BLaER1 (cell line): ENCODE measurements around the gene INSL3.

Experiments used
- H3K27ac ChIP-seq: shearing (Covaris generic); formaldehyde crosslinking; 2 replicates; pipeline ENCODE4 v1.8.1; 2022
- H3K27me3 ChIP-seq: shearing (Covaris generic); formaldehyde crosslinking; 2 replicates; pipeline ENCODE4 v1.8.1; 2022
- H3K36me3 ChIP-seq: shearing (Covaris generic); formaldehyde crosslinking; 2 replicates; pipeline ENCODE4 v1.8.1; 2022
- H3K4me1 ChIP-seq: shearing (Covaris generic); formaldehyde crosslinking; 2 replicates; pipeline ENCODE4 v1.8.1; 2022
- H3K4me2 ChIP-seq: shearing (Covaris generic); formaldehyde crosslinking; 2 replicates; pipeline ENCODE4 v1.8.1; 2022
- H3K4me3 ChIP-seq: shearing (Covaris generic); formaldehyde crosslinking; 2 replicates; pipeline ENCODE4 v1.8.1; 2022
- H3K9ac ChIP-seq: shearing (Covaris generic); formaldehyde crosslinking; 2 replicates; pipeline ENCODE4 v1.8.1; 2022
- H3K9me3 ChIP-seq: shearing (Covaris generic); formaldehyde crosslinking; 2 replicates; pipeline ENCODE4 v1.8.1; 2022
- H4K20me1 ChIP-seq: shearing (Covaris generic); formaldehyde crosslinking; 2 replicates; pipeline ENCODE4 v1.8.1; 2022
- Cebpa-rat ChIP-seq: shearing (Covaris generic); IDR thresholded peaks from 2 replicates; pipeline ENCODE4 v1.8.1; 2022

The INSL3 gene

GRCh38 chr19:17835182-17836006 is 14.1 kb upstream of the INSL3 start:
- Histone ChIP-seq H4K20me1 (no peaks in the 10 kb centered on the region), H3K4me1 (no peaks in the 10 kb centered on the region; the same call in 1 of the 2 replicates), H3K4me2 (no peak overlapping the region), H3K9ac (no peak overlapping the region), H3K4me3 (no peak overlapping the region), H3K27ac (no peak overlapping the region), H3K9me3 (peaks cover 6% of the 10 kb centered on the region; the same call in 1 of the 2 replicates), H3K36me3 (peaks cover 93% of the 10 kb centered on the region), H3K27me3 (no peaks in the 10 kb centered on the region)
- no peak for TF ChIP-seq Cebpa-rat

DNA sequence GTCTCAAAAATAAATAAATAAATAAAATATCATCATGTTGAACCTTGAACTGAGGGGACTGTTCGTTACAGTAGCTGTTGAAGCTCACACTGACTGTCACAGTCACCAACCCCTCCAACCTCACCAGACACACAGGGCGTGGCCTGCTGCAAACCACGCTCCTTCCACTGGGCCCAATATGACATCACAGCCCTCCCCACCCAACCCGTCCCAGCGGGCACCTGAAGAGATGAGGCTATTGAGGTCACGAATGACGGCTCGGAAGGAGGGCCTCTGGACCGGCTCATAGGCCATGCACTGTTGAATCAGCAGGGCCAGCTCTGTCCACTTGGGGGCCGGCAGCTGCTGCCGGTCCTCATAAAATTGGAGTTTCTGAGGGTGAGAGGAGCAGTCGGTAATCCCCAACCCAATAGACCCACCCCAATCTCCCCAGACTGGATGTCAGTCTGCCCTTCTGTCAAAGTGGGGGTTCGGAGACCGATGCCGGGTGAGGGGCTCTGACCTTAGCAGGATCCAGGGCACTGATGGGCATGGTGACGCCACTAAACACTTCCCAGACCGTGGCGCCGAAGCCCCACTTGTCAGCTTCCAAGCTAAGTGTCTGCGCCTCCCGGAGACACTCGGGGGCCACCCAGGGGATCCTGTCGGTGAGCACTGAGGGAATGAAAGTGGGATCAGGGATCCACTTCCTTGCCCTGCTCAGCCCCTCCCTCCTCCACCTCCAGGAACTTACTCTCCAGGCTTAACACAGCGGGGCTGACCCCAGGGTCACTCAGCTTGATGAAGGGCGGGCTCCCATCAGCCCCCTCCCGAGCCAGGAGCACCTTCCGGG is 13.2 kb upstream of the INSL3 start:
- no peak overlapping the region for H3K9ac ChIP-seq
- peaks cover 93% of the 10 kb centered on the region for H3K36me3 ChIP-seq
- no peaks in the 10 kb centered on the region for H3K27me3 ChIP-seq
- H3K27ac ChIP-seq: no peak overlapping the region
- no peaks in the 10 kb centered on the region for H4K20me1 ChIP-seq
- peaks cover 6% of the 10 kb centered on the region; the same call in 1 of the 2 replicates for H3K9me3 ChIP-seq
- no peaks in the 10 kb centered on the region; the same call in 1 of the 2 replicates for H3K4me1 ChIP-seq
- no peak overlapping the region for H3K4me3 ChIP-seq
- no peak overlapping the region for H3K4me2 ChIP-seq
- TF ChIP-seq Cebpa-rat: no peak

DNA sequence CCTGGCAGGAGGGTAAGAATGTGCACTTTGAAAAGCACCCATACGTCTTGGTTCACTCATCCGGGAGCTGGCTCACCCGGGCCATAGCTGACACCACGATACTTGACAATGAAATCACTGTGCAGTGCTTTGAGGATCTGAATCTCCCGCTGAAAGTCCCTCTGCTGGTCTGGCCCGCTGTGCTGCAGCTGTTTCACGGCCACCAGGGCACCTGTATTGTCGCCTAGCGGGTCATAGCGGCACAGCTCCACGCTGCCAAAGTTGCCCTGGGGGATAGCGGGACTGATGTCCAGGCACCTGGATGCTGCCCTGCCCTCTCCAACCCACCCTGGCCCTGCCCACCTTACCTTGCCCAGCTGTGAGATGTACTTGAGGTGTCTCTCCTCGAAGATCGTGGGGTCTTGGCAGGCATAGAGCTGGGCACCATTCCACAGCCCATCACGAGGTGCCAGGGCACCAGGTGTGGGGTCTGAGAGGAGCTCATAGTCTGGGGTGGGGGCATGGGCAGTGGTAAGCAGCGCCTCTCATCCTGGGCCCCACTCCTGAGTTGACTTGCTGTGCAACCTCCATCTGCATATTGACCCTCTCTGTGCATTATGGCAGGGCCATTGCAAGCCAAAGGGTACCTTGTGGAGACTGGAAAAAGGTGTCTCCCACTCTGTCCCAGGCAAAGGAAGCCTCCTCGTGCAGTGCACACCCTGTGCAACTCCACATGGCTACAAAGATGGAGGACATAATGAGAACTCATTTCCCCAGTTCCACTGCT is 11.3 kb upstream of the INSL3 start:
- Histone ChIP-seq H3K4me1 (no peaks in the 10 kb centered on the region; the same call in 1 of the 2 replicates), H3K27me3 (no peaks in the 10 kb centered on the region), H3K27ac (no peak overlapping the region), H3K9ac (no peak overlapping the region), H3K36me3 (peaks cover 87% of the 10 kb centered on the region), H3K4me3 (no peak overlapping the region), H3K9me3 (peaks cover 6% of the 10 kb centered on the region; the same call in 1 of the 2 replicates), H4K20me1 (no peaks in the 10 kb centered on the region), H3K4me2 (no peak overlapping the region)
- no peak for TF ChIP-seq Cebpa-rat

- no peak overlapping the region for H3K9ac ChIP-seq
- no peak overlapping the region for H3K27ac ChIP-seq
- H3K9me3 ChIP-seq: peaks cover 6% of the 10 kb centered on the region; the same call in 1 of the 2 replicates
- peaks cover 83% of the 10 kb centered on the region for H3K36me3 ChIP-seq
- no peaks in the 10 kb centered on the region; the same call in 1 of the 2 replicates for H3K4me1 ChIP-seq
- no peak overlapping the region for H3K4me2 ChIP-seq
- H3K27me3 ChIP-seq: no peaks in the 10 kb centered on the region
- TF ChIP-seq Cebpa-rat: no peak
- no peak overlapping the region for H3K4me3 ChIP-seq
- no peaks in the 10 kb centered on the region for H4K20me1 ChIP-seq
Observed at GRCh38 chr19:17831419-17831888, 10.1 kb upstream of the INSL3 start.

DNA sequence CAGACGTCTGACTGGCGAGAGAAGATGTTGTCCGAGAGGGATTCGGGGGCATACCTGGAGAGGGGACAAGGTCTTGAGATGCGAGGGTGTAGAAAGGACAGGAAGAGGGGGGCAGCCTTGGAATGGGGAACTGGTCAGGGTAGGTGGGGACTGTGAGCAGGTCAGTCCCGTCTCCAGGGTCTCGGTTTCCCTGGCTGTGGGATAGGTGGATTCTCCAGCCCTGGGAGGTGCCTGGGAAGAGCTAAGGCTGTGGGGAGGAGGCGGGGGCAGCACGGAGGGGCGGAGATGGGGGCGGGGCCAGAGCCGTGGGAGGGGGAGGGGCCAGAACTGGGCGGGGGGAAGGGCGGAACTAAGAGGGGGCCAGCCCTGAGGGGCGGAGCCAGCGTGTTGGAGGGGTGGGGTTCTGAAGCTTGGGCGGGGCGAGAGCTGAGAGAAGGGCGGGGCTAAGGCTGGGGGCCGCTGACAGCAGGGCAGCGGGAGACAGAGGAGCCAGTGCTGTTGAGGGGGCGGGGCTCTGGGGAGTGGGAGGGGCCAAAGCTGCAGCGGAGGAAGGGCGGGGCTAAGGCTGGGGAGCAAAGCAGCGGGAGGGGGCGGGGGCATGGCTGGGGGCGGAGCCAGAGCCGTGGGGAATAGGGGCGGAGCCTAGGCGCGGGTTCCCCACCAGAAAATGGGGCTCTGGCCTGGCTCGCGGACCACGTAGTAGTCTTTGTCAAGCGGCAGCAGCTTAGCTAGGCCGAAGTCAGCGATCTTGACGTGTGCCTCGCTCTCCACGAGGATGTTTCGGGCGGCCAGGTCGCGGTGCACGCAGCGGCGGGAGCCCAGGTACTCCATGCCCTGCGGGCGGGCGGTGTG is 9.5 kb upstream of the INSL3 start:
- Histone ChIP-seq H3K36me3 (peaks cover 82% of the 10 kb centered on the region), H3K9ac (no peak overlapping the region), H3K4me3 (no peak overlapping the region), H3K4me2 (no peak overlapping the region), H4K20me1 (no peaks in the 10 kb centered on the region), H3K9me3 (peaks cover 6% of the 10 kb centered on the region; the same call in 1 of the 2 replicates), H3K4me1 (no peaks in the 10 kb centered on the region; the same call in 1 of the 2 replicates), H3K27ac (no peak overlapping the region), H3K27me3 (no peaks in the 10 kb centered on the region)
- TF ChIP-seq Cebpa-rat: no peak

GRCh38 chr19:17829855-17830566 is 8.7 kb upstream of the INSL3 start:
- Histone ChIP-seq H3K9me3 (peaks cover 6% of the 10 kb centered on the region; the same call in 1 of the 2 replicates), H3K4me1 (no peaks in the 10 kb centered on the region), H3K27ac (no peak overlapping the region), H3K27me3 (no peaks in the 10 kb centered on the region), H4K20me1 (no peaks in the 10 kb centered on the region), H3K4me2 (no peak overlapping the region), H3K36me3 (peaks cover 79% of the 10 kb centered on the region), H3K9ac (no peak overlapping the region), H3K4me3 (no peak overlapping the region)
- TF ChIP-seq Cebpa-rat: no peak

DNA sequence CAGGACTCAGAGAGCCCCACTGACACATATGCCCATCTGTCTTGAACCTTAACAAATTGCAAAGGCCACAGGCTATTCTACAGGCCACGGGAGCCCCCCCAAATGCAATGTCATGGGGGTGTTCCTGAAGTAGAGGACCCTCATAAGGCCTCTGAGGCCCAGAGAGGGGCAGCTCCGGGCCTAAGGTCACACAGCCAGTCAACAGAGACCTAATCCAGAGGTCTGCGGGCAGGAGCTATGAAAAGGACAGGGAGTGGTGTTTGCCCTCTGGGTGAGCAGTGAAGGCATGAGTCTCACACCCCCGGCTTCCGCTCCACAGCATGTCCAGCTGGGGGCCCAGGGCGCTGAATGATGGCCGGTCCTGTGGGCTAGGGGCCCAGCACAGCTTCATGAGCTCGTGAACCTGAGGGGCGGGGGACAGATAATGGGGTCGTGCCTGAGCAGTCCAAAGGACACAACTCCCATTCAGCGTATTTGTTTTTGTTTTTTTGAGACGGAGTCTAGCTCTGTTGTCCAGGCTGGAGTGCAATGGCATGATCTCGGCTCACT is 5.3 kb upstream of the INSL3 start:
- H3K27ac ChIP-seq: no peak overlapping the region
- H3K4me1 ChIP-seq: no peaks in the 10 kb centered on the region
- H3K9ac ChIP-seq: no peak overlapping the region
- H3K36me3 ChIP-seq: peaks cover 48% of the 10 kb centered on the region
- H3K4me2 ChIP-seq: no peak overlapping the region
- H3K27me3 ChIP-seq: no peaks in the 10 kb centered on the region
- no peaks in the 10 kb centered on the region for H4K20me1 ChIP-seq
- no peak overlapping the region for H3K4me3 ChIP-seq
- no peak for TF ChIP-seq Cebpa-rat
- peaks cover 5% of the 10 kb centered on the region; the same call in 1 of the 2 replicates for H3K9me3 ChIP-seq

- Histone ChIP-seq H3K4me1 (no peaks in the 10 kb centered on the region), H3K4me3 (no peak overlapping the region), H3K9me3 (no peaks in the 10 kb centered on the region), H3K36me3 (peaks cover 30% of the 10 kb centered on the region), H3K9ac (no peak overlapping the region), H3K27ac (no peak overlapping the region), H3K4me2 (no peak overlapping the region), H3K27me3 (no peaks in the 10 kb centered on the region), H4K20me1 (no peaks in the 10 kb centered on the region)
- no peak for TF ChIP-seq Cebpa-rat
Observed at GRCh38 chr19:17824339-17824738, 3.0 kb upstream of the INSL3 start.
